ENCODE results near the gene NEDD9. TPM values are rescaled to one million over a fixed set of nuclear protein-coding genes. Genes with fewer than 3 reads are reported as not detected.
A peak's percentile ranks its signal among the peaks of the same experiment; 100 is the strongest.

NEDD9 gene
- total RNA-seq, 4 donors from 2014 or later, result 19.8 to 49.4 (median 35.6) TPM

DNA sequence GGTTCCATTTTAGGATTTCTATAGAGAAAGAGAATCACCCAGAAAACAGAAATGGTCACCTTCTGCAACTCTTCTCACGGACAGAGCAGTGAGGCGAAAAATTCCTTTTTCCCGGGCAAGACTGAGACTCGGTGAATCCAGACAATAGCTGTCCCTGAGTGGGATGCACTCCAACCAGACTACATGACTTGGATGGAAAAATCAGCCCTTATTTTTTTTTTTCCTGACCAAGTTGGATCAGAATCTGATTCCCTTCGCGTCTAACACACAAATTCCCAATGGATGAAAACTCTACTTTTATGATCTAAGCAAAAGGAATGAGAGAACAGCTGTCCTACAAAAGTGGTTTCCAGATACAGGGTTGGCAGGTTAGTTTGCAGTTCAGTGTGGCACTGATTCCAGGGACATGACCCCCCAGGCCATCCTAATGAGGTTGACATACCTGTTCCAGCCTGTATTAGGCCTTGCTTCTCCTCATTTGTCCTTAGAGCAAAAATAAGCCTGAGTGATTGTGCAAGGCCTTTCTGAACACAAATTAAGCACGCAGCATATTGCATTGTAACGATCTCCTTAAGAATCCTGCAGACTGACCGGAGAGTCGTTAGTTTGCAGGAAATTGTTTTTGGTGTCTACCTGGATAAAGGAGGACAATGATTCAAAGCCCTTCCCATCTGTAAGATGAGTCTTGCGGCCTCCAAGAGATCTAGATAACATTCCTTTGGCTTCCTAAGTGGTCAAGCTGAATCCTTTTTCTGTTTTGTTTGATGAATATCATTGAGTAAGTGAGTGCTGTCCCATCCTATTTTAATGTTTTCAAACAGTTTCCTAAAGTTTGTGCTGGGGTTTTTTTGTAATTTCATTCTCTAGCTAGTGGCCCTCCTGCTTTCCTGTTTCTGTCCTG, 1.5 kb upstream of the NEDD9 start:
- Histone ChIP-seq H3K27me3 (no peaks in the 10 kb centered on the region), H3K4me3 (peak overlapping the region in 1 of 4 donors; percentile 69), H3K27ac (peak overlapping the region; percentile 74 to 84 (median 75)), H3K36me3 (no peaks in the 10 kb centered on the region), H3K9me3 (no peaks in the 10 kb centered on the region), H3K4me1 (peaks cover 6 to 12% of the 10 kb centered on the region in 2 donors)
- ATAC-seq (no peak), DNase-seq (no peak)
- no peak for TF ChIP-seq POLR2A (IDR thresholded peaks at IDR 0.05)
- TF ChIP-seq, protein P1, sequence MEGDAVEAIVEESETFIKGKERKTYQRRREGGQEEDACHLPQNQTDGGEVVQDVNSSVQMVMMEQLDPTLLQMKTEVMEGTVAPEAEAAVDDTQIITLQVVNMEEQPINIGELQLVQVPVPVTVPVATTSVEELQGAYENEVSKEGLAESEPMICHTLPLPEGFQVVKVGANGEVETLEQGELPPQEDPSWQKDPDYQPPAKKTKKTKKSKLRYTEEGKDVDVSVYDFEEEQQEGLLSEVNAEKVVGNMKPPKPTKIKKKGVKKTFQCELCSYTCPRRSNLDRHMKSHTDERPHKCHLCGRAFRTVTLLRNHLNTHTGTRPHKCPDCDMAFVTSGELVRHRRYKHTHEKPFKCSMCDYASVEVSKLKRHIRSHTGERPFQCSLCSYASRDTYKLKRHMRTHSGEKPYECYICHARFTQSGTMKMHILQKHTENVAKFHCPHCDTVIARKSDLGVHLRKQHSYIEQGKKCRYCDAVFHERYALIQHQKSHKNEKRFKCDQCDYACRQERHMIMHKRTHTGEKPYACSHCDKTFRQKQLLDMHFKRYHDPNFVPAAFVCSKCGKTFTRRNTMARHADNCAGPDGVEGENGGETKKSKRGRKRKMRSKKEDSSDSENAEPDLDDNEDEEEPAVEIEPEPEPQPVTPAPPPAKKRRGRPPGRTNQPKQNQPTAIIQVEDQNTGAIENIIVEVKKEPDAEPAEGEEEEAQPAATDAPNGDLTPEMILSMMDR (IDR thresholded peaks at IDR 0.05 in 4 of 5, conservative IDR thresholded peaks at IDR 0.05 in 1 of 5), result no peak
- intact Hi-C loops (cut with DNase I; ENCODE audit: low total_unique reads), result loop anchor here (5.0 to 10.0 kb wide), 5 partner anchors 62 to 341 kb away; partner anchors contain the start of gene SMIM13
- in situ Hi-C loops (cut with MboI; ENCODE audit: low sequenced_read_pairs in 4 of 4), result no loop called here

DNA sequence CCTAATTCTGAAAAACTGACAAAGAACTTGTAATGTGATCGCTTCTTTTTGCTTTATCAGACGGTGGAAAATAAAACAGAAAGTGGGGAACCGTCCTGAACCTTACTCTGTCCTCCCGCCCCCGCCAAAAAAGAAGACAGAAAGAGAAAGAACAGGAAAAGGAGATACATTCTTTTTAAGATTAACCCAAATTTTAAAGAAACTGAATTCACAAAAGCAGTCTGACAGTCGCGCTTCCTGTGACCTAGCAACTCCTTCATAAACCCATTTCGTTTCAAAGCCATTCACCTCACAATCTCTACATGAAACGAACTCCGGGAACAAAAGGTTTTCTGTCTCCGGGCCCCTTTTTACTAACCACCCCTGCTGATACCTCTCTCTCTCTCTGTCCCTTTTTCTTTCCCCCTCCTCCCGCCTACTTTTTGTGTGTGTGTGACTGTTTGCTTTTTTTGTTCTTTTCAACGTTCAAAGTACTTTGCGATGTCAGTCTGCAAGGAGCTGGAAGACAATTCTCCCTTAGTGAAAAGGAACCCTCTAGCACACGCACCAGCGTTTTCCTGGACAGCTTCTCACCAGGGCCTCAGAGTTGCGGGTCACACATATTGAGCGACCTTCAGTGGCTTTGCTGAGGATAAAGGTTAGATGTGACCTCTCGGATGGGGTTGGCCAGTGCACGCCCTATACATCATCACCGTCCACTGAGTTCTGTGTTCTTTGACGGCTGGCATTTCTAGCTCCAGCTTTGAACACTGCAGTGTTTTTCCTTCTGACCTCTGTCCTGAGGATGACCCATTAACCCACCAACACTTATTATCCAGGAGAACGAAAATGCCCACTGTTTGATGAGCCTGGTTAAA, 530 bp upstream of the NEDD9 start:
- H3K27ac ChIP-seq, result peak overlapping the region; percentile 74 to 84 (median 75)
- ATAC-seq (peak; percentile 23 to 28), DNase-seq (no peak)
- TF ChIP-seq POLR2A (IDR thresholded peaks at IDR 0.05), result peak; percentile 16 to 48
- TF ChIP-seq, protein P1 (IDR thresholded peaks at IDR 0.05 in 4 of 5, conservative IDR thresholded peaks at IDR 0.05 in 1 of 5), result no peak
- H3K9me3 ChIP-seq, result no peaks in the 10 kb centered on the region
- peaks cover 6 to 12% of the 10 kb centered on the region in 2 donors for H3K4me1 ChIP-seq
- H3K4me3 ChIP-seq, result peak overlapping the region; percentile 61 to 91 (median 66)
- intact Hi-C loops (cut with DNase I; ENCODE audit: low total_unique reads), result loop anchor here (5.0 to 10.0 kb wide), 5 partner anchors 61 to 342 kb away; partner anchors contain the start of gene SMIM13
- in situ Hi-C loops (cut with MboI; ENCODE audit: low sequenced_read_pairs in 4 of 4), result no loop called here
- no peaks in the 10 kb centered on the region for H3K27me3 ChIP-seq
- H3K36me3 ChIP-seq, result no peaks in the 10 kb centered on the region

- Histone ChIP-seq H3K27me3 (no peaks in the 10 kb centered on the region), H3K9me3 (no peaks in the 10 kb centered on the region), H3K4me1 (peaks cover 6 to 12% of the 10 kb centered on the region in 2 donors), H3K36me3 (no peaks in the 10 kb centered on the region), H3K27ac (peak overlapping the region; percentile 74 to 84 (median 75)), H3K4me3 (peak overlapping the region; percentile 61 to 91 (median 66))
- TF ChIP-seq, protein P1 (IDR thresholded peaks at IDR 0.05 in 4 of 5, conservative IDR thresholded peaks at IDR 0.05 in 1 of 5), result no peak
- TF ChIP-seq POLR2A (IDR thresholded peaks at IDR 0.05), result no peak
- intact Hi-C loops (cut with DNase I; ENCODE audit: low total_unique reads) (loop anchor here (5.0 to 10.0 kb wide), 5 partner anchors 59 to 343 kb away; partner anchors contain the start of gene SMIM13), in situ Hi-C loops (cut with MboI; ENCODE audit: low sequenced_read_pairs in 4 of 4) (no loop called here)
- no peak for DNase-seq
- ATAC-seq, result peak; percentile 38 to 42
Observed at GRCh38 chr6:11231564-11232192, 790 bp downstream of the NEDD9 start.

DNA sequence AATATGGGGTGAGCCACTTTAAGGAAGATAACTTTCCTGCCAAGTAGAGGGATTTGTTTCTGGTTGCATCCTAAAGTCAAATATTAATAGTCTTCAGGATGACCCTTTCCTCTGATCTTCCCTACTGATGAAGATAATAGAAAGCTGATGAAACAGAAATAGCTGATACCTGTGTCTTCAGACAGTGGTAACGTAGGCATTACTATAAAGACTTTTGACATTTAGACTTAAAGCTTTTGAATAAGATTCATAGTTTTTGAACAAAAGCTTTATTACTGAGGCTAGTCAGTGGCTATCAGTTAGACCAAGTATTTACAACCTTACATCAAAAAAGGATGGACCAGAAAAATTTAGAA, 1.4 kb downstream of the NEDD9 start:
- no peaks in the 10 kb centered on the region for H3K9me3 ChIP-seq
- peaks cover 6 to 12% of the 10 kb centered on the region in 2 donors for H3K4me1 ChIP-seq
- ATAC-seq (no peak), DNase-seq (no peak)
- no peak for TF ChIP-seq POLR2A (IDR thresholded peaks at IDR 0.05)
- TF ChIP-seq, protein P1 (IDR thresholded peaks at IDR 0.05 in 4 of 5, conservative IDR thresholded peaks at IDR 0.05 in 1 of 5), result no peak
- no peaks in the 10 kb centered on the region for H3K27me3 ChIP-seq
- peak overlapping the region; percentile 61 to 91 (median 66) for H3K4me3 ChIP-seq
- no peaks in the 10 kb centered on the region for H3K36me3 ChIP-seq
- peak overlapping the region; percentile 74 to 84 (median 75) for H3K27ac ChIP-seq
- in situ Hi-C loops (cut with MboI; ENCODE audit: low sequenced_read_pairs in 4 of 4) (no loop called here), intact Hi-C loops (cut with DNase I; ENCODE audit: low total_unique reads) (loop anchor here (5.0 to 10.0 kb wide), 5 partner anchors 59 to 344 kb away; partner anchors contain the start of gene SMIM13)

Measured in gastrocnemius medialis (tissue), 4 donors.